Prostate gland (tissue), 2 donors: ENCODE results near the gene CDC42SE1. TPM values are rescaled to one million over a fixed set of nuclear protein-coding genes. Genes with fewer than 3 reads are reported as not detected.
A peak's percentile ranks its signal among the peaks of the same experiment; 100 is the strongest.

Source experiments
- DNase-seq: peaks from one replicate; pipeline ENCODE4 v3.0.0-alpha.2; 2019; ENCODE audit warnings: low spot score
- H3K27ac ChIP-seq, 2 donors: fragments of 200-600 bp; sonication (generic); 2 replicates each; pipeline ENCODE4 v1.5.1; 2017 to 2019
- H3K27me3 ChIP-seq: fragments of 200-600 bp; sonication (generic); replicated peaks from 2 replicates; pipeline ENCODE4 v1.5.1; 2019; ENCODE audit not compliant: insufficient read depth
- H3K36me3 ChIP-seq, 2 donors: fragments of 200-600 bp; sonication (generic); 1 replicate in 1 of 2; 2 replicates in 1 of 2; pipeline versions ENCODE4 v1.5.1 to v1.8.1; 2017 to 2019
- H3K4me1 ChIP-seq: fragments of 200-600 bp; sonication (generic); replicated peaks from 2 replicates; pipeline ENCODE4 v1.5.1; 2019
- H3K4me3 ChIP-seq, 2 donors: fragments of 200-600 bp; sonication (generic); 2 replicates each; pipeline ENCODE4 v1.5.1; 2017 to 2019
- H3K9me3 ChIP-seq: fragments of 200-600 bp; sonication (generic); 2 replicates; pipeline ENCODE4 v1.5.1; 2017
- POLR2A ChIP-seq: fragments of 450-650 bp; IDR thresholded peaks from one replicate; pipeline ENCODE4 v1.6.1; 2016; ENCODE audit warnings: antibody characterized with exemption, mild to moderate bottlenecking
- POLR2AphosphoS5 ChIP-seq: sonication (generic); formaldehyde crosslinking; IDR thresholded peaks from one replicate; pipeline ENCODE4 v1.6.1; 2017; ENCODE audit warnings: antibody characterized with exemption
- WGBS: methylation state at CpG from one replicate; pipeline ENCODE4 v1.1.5; 2018; 5-methylcytosine and 5-hydroxymethylcytosine counted together
- intact Hi-C: fragments of 100-400 bp; cut with DNase I; formaldehyde crosslinking; loops from one replicate; pipeline ENCODE4 v1.14.2; 2022
- total RNA-seq, 2 donors: library from RNA; depleted of rRNA; stranded (reverse); fragments of >200 nt; gene quantifications; one replicate each; pipeline ENCODE4 v1.1.0, GENCODE V29; 2016
- TF ChIP-seq, protein P1 (sequence below), 4 experiments: fragments of 200-600 bp in 2 of 4; fragments of 450-650 bp in 2 of 4; sonication (generic) in 2 of 4; IDR thresholded peaks; 1 replicate in 3 of 4; 2 replicates in 1 of 4; pipeline ENCODE4 v1.5.1; 2016 to 2019; ENCODE audit warnings: antibody characterized with exemption in 4 of 4, mild to moderate bottlenecking in 2 of 4, moderate library complexity in 2 of 4

CDC42SE1 gene
- total RNA-seq, 2 donors from 2014 or later = 66.6 to 67.4 TPM

DNA sequence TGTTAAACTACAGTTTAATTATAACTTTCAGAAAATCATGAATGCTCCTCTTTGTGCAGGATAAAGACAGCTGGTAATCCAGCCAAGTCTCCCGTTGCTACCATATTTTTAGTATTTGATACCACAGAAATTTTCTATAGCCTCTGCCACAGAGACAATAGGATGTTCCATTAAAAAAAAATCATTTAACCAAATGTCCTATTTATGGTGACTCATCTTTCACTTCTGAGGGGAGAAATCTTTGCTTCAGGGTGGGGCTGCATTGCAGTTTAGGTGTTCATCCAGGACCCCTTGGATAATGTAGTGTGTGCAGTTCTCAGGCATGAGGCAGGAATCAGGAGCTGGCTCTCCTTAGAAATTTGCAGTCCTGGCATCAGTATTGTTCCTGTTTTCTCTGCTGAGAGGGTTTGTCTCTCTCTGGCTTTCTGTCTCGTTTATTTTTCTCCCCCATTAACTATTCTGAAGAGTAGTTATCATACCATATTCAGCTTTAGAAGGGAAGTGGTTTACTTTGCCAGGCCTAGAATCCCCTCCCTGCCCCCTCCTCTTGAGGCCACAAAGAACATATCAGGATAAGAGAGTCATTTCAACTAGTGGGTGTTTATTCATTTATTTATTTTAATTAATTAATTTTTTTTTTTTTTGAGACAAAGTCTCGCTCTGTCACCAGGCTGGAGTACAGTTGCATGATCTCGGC lies 48.1 kb downstream of the CDC42SE1 start:
- TF ChIP-seq, protein P1, sequence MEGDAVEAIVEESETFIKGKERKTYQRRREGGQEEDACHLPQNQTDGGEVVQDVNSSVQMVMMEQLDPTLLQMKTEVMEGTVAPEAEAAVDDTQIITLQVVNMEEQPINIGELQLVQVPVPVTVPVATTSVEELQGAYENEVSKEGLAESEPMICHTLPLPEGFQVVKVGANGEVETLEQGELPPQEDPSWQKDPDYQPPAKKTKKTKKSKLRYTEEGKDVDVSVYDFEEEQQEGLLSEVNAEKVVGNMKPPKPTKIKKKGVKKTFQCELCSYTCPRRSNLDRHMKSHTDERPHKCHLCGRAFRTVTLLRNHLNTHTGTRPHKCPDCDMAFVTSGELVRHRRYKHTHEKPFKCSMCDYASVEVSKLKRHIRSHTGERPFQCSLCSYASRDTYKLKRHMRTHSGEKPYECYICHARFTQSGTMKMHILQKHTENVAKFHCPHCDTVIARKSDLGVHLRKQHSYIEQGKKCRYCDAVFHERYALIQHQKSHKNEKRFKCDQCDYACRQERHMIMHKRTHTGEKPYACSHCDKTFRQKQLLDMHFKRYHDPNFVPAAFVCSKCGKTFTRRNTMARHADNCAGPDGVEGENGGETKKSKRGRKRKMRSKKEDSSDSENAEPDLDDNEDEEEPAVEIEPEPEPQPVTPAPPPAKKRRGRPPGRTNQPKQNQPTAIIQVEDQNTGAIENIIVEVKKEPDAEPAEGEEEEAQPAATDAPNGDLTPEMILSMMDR (IDR thresholded peaks at IDR 0.05) = no peak
- no peak for TF ChIP-seq POLR2A
- no peak for TF ChIP-seq POLR2AphosphoS5
- 57% methylated on average over 4 of the region's 4 CpGs for WGBS
- Histone ChIP-seq H3K4me1 (no peaks in the 10 kb centered on the region), H3K4me3 (no peak overlapping the region), H3K27ac (no peak overlapping the region), H3K9me3 (no peaks in the 10 kb centered on the region), H3K36me3 (no peaks in the 10 kb centered on the region), H3K27me3 (no peaks in the 10 kb centered on the region)
- intact Hi-C loops = no loop called here
- DNase-seq = no peak

DNA sequence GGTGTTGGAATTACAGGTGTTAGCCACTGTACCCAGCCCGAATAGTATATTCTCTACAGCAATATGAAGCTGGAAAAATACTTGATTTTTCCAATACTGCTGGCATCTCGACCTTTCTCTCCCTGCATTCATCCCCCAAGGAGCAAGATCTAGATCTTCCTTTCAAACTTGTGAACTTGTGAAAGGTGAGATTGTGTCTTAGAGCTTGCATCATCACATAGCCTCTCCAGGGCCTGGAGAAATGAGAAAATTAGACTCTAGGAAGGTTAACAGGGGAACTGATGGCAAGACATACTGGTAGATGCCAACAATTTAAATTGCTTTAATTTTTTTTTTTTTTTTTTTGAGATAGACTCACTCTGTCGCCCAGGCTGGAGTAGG lies 49.1 kb downstream of the CDC42SE1 start:
- H3K9me3 ChIP-seq = no peaks in the 10 kb centered on the region
- TF ChIP-seq POLR2A (no peak), POLR2AphosphoS5 (no peak)
- TF ChIP-seq, protein P1 (IDR thresholded peaks at IDR 0.05) = no peak
- 81% methylated on average over 3 of the region's 3 CpGs for WGBS
- DNase-seq = no peak
- no peaks in the 10 kb centered on the region for H3K27me3 ChIP-seq
- no peak overlapping the region for H3K4me3 ChIP-seq
- intact Hi-C loops = no loop called here
- H3K27ac ChIP-seq = no peak overlapping the region
- H3K4me1 ChIP-seq = no peaks in the 10 kb centered on the region
- H3K36me3 ChIP-seq = no peaks in the 10 kb centered on the region

DNA sequence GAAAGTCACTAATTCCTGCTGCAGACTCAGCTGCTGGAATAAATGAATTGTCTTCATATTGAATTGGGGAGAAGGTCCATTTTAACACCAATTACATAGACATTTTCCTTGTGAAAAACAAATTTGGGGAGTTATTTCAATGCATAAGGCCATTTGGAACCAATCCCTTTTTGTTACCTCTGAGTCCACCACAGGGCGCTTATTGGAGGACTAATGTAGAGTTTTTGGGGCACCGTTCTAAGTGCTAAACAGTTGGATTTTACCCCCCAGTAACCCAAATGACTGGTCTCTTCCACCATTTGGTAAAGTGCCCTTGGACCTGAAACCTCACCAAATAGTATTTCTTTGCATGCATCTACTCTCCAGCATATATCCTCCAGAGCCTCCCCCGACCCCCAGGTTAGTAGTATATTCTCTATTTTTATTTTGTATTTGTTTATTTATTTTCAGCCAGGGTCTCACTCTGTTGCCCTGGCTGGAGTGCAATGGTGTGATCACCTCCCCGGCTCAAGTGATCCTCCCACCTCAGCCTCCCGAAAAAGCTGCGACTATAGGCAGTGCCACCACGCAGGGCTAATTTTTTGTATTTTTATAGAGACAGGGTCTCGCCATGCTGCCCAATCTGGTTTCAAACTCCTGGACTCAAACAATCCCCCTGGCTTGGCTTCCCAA lies 49.6 kb downstream of the CDC42SE1 start:
- no peaks in the 10 kb centered on the region for H3K4me1 ChIP-seq
- no peaks in the 10 kb centered on the region for H3K27me3 ChIP-seq
- no peak for DNase-seq
- intact Hi-C loops = no loop called here
- H3K36me3 ChIP-seq = no peaks in the 10 kb centered on the region
- 94% methylated on average over 8 of the region's 8 CpGs for WGBS
- H3K4me3 ChIP-seq = no peak overlapping the region
- TF ChIP-seq POLR2A (no peak), POLR2AphosphoS5 (no peak)
- TF ChIP-seq, protein P1 (IDR thresholded peaks at IDR 0.05) = no peak
- H3K9me3 ChIP-seq = no peaks in the 10 kb centered on the region
- peak overlapping the region in 1 of 2 donors; percentile 96 for H3K27ac ChIP-seq

DNA sequence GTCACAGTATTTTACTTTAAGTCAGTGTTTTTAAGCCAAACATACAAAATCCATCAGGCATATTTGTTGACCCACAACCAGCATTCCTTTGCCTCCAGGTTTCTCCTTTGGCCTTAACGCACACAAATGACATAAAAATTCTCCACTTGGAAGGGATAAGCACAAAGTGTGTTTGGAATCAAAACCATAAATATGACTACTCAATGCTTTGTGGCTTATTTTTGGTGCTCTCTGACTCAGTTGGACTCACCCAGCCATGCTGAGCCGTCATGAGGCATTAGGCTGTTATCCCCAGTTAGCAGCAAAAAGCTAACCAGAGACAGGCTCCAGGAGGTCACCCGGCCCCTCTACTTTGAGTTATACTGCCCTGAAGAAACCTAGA lies 50.2 kb downstream of the CDC42SE1 start:
- peak overlapping the region; percentile 91 to 96 for H3K27ac ChIP-seq
- intact Hi-C loops = no loop called here
- TF ChIP-seq POLR2A = no peak
- no peak for TF ChIP-seq POLR2AphosphoS5
- TF ChIP-seq, protein P1 (IDR thresholded peaks at IDR 0.05) = no peak

More for the DNA sequence above, 50.2 kb downstream of the CDC42SE1 start:
- no peaks in the 10 kb centered on the region for H3K27me3 ChIP-seq
- no peak for DNase-seq
- H3K9me3 ChIP-seq = no peaks in the 10 kb centered on the region
- H3K4me1 ChIP-seq = no peaks in the 10 kb centered on the region
- H3K36me3 ChIP-seq = no peaks in the 10 kb centered on the region
- peak overlapping the region; percentile 61 to 72 for H3K4me3 ChIP-seq
- WGBS = 27% methylated on average over 3 of the region's 3 CpGs
